ENCODE results near the gene DRP2.

Gene DRP2

DNA sequence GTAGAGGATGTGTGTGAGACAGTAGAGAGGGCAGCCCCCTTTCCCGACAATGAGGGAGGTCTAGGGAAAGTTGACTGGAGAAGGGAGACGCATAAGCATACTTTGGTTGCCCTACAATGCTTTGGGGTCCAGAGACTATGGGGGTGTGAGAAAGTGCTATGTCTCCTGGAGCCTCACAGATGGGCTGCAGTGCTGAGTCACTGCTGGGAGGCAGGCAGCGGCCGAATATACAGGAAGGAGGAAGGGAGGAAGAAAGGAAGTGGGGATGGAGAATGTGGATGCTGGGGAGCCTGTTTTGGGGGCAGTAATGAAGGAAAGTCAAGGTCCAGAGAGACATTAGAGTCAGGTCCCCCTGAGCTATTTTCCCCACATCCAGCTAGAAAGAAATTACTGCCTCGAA lies 12.7 kb downstream of the DRP2 start:
- DNase-seq (ENCODE audit: low spot score) = no peak
- in situ Hi-C loops (cut with MboI; ENCODE audit: low pct_unique_long_range_greater_than_20kb, low sequenced_read_pairs, unreplicated experiment) = no loop called here
- TF ChIP-seq CTCF (IDR thresholded peaks at IDR 0.05; ENCODE audit: extremely low read depth, insufficient read depth, missing control alignments) = no peak

DNA sequence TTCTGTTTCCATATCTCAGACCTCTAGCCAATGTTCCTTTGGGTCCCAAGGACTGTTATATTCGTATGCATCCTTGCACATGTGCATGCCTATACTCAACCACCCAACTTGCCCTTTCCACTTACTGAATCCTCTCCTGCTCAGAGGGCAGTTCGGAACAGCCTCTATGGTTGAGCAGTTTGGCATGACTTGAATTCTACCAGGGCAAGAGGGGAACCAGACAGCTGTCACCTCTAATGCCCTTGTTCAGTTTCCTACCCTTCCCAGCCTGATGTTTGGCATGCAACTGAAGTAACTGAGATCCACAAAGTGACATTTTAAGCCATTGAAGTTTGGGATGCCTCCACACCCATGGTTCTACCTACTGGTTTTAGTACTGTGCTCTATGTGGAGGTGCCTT lies 17.5 kb downstream of the DRP2 start:
- in situ Hi-C loops (cut with MboI; ENCODE audit: low pct_unique_long_range_greater_than_20kb, low sequenced_read_pairs, unreplicated experiment) = no loop called here
- no peak for DNase-seq (ENCODE audit: low spot score)
- no peak for TF ChIP-seq CTCF (IDR thresholded peaks at IDR 0.05; ENCODE audit: extremely low read depth, insufficient read depth, missing control alignments)

DNA sequence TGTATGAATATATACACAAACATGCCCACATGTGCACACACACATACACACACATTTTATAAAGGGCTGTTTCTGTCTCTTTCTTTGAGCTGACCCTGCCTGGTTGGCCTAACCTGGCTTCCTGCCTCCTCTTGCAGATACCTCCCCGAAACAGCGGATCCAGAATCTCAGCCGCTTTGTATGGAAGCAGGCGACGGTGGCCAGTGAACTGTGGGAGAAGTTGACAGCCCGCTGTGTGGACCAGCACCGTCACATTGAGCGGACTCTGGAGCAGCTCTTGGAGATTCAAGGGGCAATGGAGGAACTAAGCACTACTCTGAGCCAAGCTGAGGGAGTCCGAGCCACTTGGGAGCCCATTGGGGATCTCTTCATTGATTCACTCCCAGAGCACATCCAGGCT lies 21.9 kb downstream of the DRP2 start:
- DNase-seq (ENCODE audit: low spot score) = no peak
- in situ Hi-C loops (cut with MboI; ENCODE audit: low pct_unique_long_range_greater_than_20kb, low sequenced_read_pairs, unreplicated experiment) = no loop called here
- no peak for TF ChIP-seq CTCF (IDR thresholded peaks at IDR 0.05; ENCODE audit: extremely low read depth, insufficient read depth, missing control alignments)

GRCh38 chrX:101252634-101253033 lies 33.0 kb downstream of the DRP2 start:
- in situ Hi-C loops (cut with MboI; ENCODE audit: low pct_unique_long_range_greater_than_20kb, low sequenced_read_pairs, unreplicated experiment) = no loop called here
- no peak for DNase-seq (ENCODE audit: low spot score)
- TF ChIP-seq CTCF (IDR thresholded peaks at IDR 0.05; ENCODE audit: extremely low read depth, insufficient read depth, missing control alignments) = no peak

- in situ Hi-C loops (cut with MboI; ENCODE audit: low pct_unique_long_range_greater_than_20kb, low sequenced_read_pairs, unreplicated experiment) = no loop called here
- no peak for TF ChIP-seq CTCF (IDR thresholded peaks at IDR 0.05; ENCODE audit: extremely low read depth, insufficient read depth, missing control alignments)
- DNase-seq (ENCODE audit: low spot score) = no peak
Observed at GRCh38 chrX:101257448-101258258, 38.1 kb downstream of the DRP2 start.

DNA sequence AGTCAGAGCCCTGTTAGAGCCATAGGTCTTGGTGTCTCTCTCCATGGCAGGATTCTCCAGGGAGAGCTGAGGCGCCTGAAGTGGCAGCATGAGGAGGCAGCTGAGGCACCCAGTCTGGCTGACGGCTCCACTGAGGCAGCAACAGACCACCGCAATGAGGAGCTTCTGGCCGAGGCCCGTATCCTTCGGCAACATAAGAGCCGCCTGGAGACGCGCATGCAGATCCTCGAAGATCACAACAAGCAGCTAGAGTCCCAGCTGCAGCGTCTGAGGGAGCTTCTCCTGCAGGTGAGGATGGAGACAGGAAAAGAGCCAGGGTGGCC lies 38.6 kb downstream of the DRP2 start:
- no peak for TF ChIP-seq CTCF (IDR thresholded peaks at IDR 0.05; ENCODE audit: extremely low read depth, insufficient read depth, missing control alignments)
- no peak for DNase-seq (ENCODE audit: low spot score)
- in situ Hi-C loops (cut with MboI; ENCODE audit: low pct_unique_long_range_greater_than_20kb, low sequenced_read_pairs, unreplicated experiment) = no loop called here
